ENCODE measurements around the gene SLC22A13.

DNA sequence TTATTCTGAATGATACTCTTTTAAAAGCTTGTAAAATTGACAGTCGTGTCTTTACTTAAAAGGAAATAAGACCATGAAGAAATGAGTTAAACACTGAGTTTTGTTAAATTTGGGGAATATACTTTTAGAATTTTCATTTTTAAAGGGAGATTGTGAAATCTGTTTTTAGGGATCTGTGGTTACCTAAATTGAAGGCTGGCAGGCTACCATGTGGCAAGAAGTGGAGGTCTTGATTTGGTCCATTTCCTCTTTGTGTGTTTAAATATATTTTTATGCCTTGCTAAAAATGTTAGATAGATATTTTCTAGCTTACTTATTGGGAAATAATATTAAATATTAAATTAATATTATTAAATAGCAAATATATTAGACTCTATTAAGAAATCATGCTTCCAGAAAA lies 36.6 kb upstream of the SLC22A13 start:
- TF ChIP-seq, protein P1, sequence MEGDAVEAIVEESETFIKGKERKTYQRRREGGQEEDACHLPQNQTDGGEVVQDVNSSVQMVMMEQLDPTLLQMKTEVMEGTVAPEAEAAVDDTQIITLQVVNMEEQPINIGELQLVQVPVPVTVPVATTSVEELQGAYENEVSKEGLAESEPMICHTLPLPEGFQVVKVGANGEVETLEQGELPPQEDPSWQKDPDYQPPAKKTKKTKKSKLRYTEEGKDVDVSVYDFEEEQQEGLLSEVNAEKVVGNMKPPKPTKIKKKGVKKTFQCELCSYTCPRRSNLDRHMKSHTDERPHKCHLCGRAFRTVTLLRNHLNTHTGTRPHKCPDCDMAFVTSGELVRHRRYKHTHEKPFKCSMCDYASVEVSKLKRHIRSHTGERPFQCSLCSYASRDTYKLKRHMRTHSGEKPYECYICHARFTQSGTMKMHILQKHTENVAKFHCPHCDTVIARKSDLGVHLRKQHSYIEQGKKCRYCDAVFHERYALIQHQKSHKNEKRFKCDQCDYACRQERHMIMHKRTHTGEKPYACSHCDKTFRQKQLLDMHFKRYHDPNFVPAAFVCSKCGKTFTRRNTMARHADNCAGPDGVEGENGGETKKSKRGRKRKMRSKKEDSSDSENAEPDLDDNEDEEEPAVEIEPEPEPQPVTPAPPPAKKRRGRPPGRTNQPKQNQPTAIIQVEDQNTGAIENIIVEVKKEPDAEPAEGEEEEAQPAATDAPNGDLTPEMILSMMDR (IDR thresholded peaks at IDR 0.05 in 8 of 11, conservative IDR thresholded peaks at IDR 0.05 in 3 of 11) = no peak
- TF ChIP-seq POLR2A (IDR thresholded peaks at IDR 0.05) = no peak
